NCI-H128 (cell line): ENCODE measurements around the gene PCED1A.

Experiments
- DNase-seq: peaks from one replicate; lab custom pipeline; 2025; ENCODE audit not compliant: unreplicated experiment; lab: John Stamatoyannopoulos, UW

The PCED1A gene

DNA sequence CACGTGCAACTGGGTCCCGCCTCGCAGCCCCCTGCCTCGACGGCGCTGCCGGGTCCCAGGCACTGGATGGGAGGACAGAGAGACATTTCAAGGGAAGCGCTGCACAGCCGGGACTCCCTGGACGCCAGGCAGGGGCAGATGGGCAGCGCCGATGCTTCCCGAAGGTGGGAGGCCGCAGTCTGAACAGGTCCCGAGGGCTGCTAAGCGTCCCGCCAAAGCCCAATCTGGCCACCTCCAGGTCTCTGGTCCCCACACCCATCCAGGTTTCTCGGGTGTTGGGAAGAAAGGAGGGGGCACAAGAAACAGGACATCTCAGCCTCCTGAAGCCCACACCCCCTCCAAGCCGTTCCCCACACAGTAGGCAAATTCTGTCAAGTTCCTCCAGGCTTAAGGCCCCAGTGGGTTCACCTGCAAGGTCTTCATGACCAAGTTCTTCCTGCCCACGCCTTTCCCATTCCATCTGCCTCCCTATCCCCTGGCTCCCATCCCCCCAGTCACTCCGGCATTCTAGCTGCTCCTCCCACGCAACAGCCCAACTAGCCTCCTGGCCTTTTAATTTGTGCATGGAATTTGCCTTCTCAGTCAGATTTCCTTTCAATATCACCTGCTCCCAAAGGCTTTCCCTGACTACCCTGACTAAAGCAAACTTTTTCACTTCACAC is 34.6 kb downstream of the PCED1A start:
- DNase-seq, result no peak

DNA sequence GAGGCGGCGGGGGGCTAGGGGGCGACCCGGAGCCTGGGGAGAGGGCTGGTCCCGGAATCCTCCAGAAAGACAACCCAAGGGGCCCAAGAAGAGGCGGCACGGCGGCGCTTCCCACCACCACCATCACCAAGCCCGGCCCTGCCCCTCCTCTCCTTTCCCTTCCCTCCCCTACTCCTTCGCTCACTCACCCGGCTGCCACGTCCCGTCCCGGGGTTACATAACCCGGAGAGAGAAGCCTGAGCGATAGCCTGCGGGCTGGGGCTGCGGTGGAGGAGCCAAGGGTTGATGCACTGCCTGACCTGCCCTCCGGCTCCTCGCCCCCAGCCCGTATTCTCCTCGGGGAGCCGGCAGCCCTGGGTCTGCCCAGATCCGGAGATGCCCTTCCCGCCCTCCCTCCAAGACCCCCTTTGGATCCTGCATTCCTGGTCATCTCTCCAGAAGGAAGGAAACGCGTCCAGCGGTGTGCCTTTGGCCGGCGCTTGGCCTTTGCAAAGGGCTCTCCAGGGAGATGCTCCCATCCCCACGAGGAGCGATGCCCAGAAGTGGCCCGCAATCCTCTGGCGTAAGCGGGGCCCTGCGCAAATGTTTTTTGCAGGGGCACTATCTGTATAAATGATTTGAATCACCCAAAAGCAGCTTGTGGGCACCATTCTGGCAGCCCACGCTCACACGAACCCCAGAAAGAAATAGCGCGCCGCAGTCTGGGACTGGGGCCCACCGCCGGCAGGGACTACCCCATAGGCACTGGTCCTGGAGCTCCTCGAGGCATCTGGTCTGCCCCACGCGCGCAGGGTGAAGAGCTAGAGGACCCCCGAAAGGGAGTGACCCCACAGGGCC is 35.4 kb downstream of the PCED1A start:
- no peak for DNase-seq

DNA sequence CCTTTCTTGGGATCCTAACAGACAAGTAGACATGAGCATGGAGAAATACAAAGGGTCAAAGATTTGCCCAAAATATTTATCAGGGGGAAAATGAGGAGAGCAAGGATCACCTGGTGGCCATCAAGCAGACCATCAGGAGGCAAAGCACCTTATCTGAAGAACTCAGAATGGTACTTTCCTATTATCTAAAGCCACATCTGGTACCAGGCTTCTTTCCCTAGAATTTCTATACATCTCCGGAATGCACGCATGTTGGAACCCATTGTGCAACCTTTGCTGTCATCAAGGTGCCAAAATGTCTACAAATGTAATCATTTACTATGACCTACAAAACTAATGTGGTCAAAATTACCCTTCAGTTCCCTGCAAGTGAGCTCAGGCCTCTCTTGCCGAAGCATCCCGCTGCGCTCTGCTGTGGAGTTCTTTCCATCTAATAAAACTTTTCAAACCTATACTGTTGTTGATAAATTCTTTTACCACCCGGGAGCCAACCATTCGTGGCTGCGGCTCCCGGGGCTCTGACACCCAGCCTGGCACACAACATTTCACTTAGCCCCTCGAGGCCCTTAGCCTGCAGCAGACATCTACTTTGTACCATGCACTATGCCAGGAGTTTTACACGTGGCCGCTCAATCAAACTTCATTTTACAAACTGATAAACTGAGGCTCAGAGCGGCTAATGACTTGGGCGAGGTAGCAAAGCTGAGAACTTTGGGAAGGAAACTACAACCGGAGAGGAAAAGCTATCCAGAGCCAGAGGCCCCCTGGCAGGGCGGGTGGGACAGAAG is 36.2 kb downstream of the PCED1A start:
- DNase-seq, result no peak

DNA sequence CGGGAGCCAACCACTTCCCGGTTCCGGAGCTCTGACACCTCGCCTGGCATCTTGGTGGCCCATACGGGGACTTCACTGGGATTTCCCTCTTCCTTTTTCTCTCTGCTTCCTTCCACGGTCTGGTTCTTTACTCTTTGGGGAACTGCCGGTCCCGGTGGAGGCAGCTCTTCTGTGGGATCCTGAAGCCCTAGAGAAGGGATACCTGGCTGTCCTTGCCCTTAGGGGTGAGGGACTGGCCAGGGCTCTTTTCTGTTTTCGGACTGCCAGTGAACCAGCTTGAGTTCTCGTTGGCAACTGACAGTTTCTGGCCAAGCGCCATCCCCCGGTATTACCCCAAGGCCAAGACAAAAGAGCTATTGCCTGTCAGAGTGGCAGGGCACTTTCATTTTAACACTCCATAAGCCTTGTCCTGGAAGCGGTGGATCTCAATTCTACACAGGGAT is 39.1 kb downstream of the PCED1A start:
- DNase-seq, result no peak

DNA sequence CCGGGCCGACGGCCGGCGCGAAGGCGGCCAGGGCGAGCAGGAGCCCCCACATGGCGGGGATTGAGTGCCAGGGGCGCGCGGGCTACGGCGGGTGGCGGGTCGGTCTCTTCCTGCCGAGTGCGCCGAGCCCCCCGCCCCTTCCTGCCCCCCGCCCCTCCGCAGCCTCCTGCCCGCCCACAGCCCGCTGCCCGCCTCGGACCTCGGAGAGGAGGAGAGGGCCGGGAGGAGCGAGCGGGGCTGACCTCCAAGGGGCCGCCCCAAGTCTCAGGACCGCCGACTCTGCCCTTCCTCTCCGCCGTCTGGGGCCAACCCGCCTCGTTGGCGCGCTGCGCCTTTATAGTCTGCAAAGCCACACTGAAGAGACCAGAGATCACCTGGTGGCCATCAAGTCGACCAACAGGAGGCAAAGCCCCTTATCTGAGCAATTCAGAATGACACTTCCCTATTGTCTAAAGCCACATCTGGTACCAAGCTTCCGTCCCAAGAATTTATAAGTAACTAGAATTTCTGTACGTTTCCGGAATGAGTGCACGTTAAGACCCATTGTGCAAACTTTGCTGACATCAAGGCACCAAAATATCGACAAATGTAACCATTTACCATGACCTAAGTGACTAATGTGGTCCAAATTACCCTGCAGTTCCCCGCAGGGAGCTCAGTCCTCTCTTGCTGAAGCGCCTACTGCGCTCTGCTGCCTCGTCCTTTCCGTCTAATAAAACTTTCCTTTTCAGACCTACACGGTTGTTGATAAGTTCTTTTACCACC is 39.8 kb downstream of the PCED1A start, which contains the start of gene CPXM1:
Gene CPXM1, minus strand, starts transcription at position 107 of the 765 bp plus-strand sequence. Its CDS starts 55 bp downstream, at position 52.
- no peak for DNase-seq

DNA sequence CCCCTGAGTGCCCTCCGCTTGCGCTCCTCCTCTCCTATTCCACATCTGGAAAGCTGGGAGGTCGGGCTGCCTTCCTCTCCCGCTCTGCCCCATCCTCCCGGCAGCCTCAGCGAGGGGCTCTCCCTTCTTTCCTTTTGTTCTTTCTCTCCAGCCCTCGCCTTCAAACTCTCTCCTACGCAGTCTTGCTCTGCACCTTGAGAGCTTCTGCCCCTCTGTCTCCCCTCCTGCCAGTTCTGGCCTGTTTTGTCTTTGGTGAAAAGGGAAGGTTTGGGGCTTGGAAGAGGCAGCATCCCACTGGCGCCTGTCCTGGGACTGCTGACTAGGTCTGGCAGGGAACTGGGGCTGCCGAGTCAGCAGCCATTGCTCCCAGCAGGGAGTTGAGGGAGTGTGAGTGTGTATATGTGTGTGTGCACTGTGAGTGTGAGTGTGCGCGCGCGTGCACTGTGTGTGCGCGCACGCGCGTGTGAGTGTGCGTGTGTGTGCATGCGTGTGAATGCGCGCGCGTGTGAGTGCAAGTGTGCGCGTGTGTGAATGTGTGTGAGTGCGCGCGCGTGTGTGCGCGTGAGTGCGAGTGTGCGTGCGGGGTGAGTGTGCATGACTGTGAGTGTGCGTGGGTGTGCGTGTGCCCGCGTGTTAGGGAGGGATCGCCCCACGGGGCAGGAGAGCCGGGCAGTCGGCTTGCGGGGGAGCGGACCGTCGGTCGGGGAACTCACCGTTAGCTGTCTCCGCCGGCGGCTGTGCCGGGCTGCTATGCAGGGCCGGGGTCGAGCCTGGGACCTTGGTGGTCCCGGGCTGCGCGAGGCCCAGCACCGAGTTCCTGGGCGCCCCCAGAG is 40.6 kb downstream of the PCED1A start:
- no peak for DNase-seq

DNA sequence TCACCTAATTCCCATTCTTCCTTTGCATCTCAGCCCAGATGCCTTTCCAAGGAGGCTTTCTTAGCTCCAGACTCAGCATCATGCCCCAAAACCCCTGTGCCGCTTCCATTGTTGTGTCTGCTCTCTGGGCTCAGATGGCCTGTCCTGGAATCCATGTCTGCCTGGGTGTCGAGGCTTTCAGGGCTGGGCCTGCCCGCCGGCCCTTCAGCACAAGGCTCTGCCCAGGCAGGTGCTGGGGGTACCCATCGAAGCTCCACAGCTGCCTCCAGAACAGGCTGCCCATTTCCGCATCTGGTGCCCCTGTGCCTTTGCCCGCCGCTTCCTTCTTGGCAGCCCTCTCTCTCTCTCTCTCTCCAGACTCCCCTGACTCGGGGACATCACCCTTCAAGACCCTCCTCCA is 41.2 kb downstream of the PCED1A start:
- DNase-seq, result no peak

DNA sequence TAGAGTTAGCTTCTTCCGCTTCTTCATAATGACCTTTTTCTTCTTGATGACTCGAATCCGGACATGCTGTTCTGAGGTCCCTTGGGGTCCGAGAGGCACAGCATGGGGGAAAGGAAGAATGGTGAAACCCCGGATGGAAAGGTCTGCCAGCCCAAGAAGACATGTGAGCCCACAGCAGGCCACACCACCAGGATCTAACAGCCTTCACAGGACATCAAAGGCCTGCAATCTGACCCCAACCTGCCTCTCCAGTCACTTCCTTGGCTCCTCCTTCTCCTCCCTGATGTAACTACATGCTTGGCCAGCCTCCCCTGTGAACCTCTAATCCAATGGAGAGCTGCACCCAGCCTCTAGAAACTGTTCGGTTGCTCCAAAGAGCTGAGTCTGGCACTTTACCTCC is 41.6 kb downstream of the PCED1A start:
- no peak for DNase-seq

DNA sequence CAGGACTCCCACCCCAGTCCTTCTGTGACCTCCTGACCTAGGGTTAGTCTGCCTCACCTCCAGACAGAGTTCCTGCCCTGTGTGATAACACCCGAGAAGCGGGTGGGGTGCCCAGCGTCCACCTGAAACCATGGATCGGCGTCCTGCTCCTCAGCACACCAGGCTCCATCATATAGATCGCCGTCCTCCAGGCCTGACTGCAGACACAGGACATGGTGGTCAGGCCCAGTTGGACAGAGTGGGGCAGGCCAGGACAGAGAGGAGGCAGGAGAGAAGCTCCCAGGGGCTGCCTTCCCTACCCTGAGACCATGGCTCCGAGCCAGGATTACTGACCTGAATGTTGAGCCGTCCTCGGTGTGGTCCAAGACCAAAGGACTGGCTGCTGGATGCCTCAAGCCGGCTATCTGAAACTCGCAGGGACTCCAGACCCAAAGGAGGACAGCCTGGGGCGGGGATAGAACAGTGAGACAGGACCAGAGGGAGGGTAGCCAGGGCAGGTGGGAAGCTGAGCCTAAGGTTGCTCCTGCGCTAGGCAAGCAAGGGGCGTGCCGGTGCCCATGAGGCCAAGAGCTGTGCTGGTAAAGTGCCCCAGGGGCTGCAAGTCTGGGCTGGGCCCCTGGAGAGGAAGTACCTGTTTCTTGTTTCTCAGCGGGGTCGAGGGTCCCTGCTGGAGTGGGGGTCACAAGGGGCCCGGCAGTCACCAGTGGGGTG is 42.2 kb downstream of the PCED1A start:
- no peak for DNase-seq

DNA sequence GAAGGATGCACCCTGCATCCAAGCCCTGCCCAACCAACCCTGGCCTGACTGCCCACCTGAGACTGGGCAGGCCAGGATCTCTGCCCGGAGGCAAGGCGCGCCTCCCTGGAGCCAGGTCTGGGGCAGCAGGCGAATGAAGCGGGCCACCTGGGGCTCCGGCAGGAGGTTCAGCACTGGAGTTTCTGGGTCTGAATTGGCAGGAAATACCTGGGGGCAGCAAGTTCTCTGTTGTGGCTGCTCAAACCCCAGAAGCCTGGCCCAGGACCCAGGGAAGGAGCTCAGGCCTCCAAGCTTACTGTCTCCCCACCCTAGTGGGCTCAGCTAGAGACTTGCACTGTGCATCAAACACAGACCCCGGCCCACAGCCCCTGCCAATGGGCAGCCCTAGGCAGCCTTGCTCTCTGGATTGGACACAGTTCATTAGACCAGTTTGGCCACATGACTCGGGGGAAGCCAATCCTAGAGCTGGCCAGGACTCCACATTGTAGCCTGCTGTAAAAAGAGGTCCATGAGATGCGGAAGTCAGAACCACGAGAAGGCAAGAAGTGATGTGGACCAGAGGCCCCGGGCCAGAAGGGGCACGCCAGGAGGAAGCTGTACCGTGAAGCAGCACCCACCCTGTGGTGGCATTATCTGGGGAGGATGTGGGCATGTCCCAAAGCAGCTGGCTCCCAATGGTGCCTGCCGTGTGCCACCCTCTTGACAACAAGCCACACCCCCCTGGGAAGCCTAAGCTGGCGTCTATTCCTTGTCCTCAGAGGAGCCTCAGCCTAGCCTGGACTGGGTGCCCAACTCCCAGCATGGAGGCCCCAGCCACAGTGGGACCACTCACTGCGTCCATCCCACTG is 43.1 kb downstream of the PCED1A start:
- no peak for DNase-seq

DNA sequence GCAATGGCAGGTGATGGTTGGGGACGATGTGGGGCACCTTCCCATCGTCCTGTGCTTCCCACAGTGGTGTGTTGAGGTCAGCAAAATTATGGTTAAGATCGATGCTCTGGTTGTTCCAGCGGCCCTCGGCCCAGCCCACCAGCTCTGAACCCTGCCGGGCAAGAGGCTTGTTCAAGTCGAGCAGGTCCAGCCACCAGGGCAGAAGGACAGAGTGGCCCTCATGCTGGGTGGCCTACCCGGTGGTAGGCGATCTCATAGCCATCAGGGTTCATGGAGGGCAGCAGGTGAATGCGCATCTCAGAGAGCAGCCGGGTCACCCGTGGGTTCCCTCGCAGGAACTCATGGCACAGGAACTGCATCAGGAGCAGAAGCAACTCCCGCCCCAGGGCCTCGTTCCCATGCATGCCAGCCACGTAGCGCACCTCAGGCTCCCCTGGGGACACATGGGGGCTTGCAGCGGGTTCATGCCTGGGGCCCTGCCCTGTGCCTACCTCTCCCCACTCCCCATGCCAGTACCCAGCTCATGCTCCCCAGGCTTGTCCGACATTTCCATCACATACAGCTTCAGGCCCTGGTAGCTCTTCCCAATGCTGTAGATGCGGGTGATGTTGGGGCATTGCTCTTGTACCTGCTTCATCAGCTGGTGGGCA is 44.3 kb downstream of the PCED1A start:
- DNase-seq, result no peak

DNA sequence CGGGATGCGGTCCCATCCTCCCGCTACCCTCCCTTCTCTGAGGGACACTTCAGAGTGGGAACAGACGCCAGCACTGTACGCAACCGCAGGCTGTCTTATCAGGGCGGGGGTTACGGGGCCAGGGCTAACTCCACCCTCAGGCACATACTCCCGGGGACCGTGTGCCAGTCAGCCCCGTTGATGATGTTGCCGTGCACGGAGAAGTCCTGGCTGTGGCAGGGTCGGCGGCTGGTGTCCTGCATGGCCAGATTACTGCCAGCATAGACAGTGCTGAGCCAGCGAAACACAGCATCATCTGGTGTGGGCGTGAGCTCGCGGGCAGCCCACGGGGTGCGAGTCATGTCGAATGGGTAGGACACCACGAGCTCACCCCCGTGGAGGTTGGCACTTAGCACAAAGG is 45.0 kb downstream of the PCED1A start:
- no peak for DNase-seq

DNA sequence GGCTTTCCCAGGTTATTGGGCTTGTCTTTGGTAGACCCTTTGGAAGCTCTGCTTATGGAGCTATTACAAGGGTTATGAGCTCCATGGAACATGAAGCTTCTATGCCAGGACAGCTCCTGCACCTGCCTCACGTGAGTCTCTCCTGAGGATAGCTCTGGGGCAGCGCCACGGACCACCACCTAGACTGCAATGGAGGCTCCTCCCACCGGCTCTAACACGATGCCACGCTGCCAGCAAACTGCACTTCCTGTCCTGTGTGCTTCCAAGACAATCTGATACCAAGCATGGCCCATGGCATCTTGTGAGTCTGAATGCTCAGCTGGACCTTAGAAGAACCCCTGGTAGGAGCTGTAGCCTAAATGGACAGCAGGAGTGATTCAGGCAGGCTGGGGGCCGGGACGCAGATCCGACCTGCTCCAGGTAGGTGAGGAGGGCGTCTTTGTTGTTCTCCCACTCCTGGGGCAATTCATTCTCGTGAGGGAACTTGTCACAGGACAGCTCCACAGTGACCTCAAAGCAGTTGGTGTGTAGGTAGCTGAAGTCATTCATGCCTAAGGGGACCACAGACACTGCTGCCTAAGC is 45.5 kb downstream of the PCED1A start:
- no peak for DNase-seq

DNA sequence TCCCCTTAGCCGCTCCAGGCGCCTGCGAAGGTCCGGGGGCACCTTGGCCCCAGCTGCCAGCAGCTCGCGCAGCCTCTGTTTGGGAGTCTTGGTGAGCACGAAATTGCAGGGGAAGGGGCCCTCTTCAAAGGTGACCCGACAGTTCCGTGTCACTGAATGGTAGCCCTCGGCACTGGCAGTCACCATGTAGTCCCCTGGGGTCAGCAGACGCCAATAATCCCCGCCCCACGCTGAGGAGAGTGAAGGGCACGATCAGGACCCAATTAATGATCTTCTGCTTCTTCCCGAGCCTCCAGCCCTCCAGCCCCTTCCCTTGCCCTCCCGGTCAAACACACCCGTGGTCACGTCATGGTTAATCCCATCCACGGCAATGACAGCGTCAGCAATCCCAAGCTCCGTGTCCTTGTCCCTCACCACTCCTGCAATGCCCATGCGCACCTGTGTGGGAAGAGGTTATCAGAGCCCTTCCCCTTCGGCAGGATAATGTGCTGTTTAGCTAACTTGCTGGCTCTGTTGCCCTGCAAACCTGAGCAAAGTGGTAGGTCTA is 46.2 kb downstream of the PCED1A start:
- no peak for DNase-seq

DNA sequence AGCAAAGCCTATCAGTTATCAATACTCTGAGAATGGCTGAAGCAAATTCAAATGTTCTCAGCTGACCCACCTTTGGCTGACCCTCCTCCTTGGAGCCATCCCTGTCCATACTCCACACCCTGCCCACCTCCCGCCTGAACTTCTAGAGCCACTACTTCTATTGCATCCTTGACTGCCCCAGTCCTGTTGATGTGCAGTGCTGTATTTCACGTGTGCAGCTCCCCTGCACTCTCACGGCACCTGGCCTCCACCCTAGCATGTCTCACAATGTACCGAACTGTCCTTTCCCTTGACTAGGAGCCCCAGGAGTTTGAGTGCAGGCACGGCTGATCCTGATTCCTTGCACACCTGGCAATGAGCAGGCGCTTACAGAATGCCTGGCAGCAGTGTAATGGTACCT is 47.0 kb downstream of the PCED1A start:
- DNase-seq, result no peak
